Measurements from ENCODE around the gene DDX51. TPM values are rescaled to one million over a fixed set of nuclear protein-coding genes. Genes with fewer than 3 reads are reported as not detected.

The DDX51 gene
- total RNA-seq, 1 experiment from 2014 or later: 38.1 TPM

DNA sequence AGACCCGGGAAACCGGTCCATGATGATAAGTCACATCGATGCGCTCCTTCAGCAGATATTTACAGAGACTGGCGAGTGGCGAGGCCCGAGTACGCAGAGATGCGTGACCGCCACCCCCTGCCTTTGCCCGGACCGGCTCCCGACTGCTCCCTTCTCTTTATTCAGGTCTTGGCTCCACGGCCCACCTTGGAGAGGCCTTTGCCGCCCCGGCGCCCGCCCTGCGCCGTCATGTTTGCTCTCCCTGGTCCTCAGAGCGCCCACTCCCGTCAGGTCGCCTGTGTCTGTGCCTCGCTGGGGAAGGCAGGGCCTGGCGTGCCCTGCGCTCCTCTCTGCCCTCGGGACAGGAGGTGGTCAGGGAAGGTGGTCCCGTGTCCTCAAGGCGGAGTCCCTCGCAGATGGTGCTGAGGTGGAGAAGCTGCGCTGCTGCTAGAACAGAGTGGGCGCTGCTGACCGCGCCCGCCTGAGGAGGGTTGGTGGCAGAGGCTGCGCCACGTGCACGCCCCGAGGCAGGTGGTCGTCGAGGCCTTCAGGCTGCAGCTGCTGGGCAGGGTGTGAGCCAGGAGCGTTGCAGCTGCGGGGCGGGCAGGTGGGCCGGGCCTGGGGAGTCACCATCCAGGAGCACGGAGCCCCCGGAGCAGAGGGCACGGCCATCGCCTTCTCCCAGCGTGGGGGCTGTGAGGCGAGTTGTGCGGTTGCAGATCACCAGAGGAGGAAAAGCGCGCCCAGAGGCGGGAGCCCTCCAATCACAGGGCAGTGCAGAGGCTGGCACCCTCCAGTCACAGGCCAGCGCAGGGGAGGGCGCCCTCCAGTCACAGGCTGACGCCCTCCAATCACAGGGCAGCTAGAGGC lies 27.2 kb downstream of the DDX51 start:
- Histone ChIP-seq H3K36me3 (ENCODE audit: control insufficient read depth in 1 of 2, insufficient read depth in 2 of 2, low read length in 2 of 2) (peaks cover 4 to 8% of the 10 kb centered on the region in 2 experiments; a peak in 2 of 4 replicates), H4K20me1 (ENCODE audit: insufficient read depth) (no peaks in the 10 kb centered on the region), H3K9me2 (ENCODE audit: insufficient read depth) (no peaks in the 10 kb centered on the region), H3K79me2 (ENCODE audit: insufficient read depth, low read length) (no peaks in the 10 kb centered on the region), H3K4me3 (replicated peaks in 1 of 2; ENCODE audit: low read depth in 1 of 2, low read length in 2 of 2) (no peak overlapping the region), H3K9me3 (ENCODE audit: control insufficient read depth in 1 of 2, insufficient read depth in 1 of 2, low read depth in 1 of 2, low read length in 2 of 2) (no peaks in the 10 kb centered on the region), H3K9ac (ENCODE audit: low read length) (no peak overlapping the region), H3K27me3 (ENCODE audit: insufficient read depth, low read length) (no peaks in the 10 kb centered on the region), H3K4me2 (ENCODE audit: low read length) (no peak overlapping the region), H2AFZ (ENCODE audit: low read depth, low read length, poor library complexity, severe bottlenecking) (no peak overlapping the region), H3K27ac (ENCODE audit: low read depth, low read length) (no peak overlapping the region), H3K4me1 (ENCODE audit: control insufficient read depth in 1 of 2, insufficient read depth in 2 of 2, low read length in 2 of 2) (no peaks in the 10 kb centered on the region)
- DNase-seq (ENCODE audit: low read depth, low spot score): no peak
- CTCF ChIA-PET: no interaction called here
- POLR2A ChIA-PET: no interaction called here
- ATAC-seq: no peak
- RAD21 ChIA-PET (ENCODE audit: low non-redundant PET in 1 of 2, low total read pairs in 2 of 2, uncharacterized antibody in 2 of 2, unreplicated experiment in 2 of 2): no interaction called here
- intact Hi-C loops (cut with micrococcal nuclease): no loop called here
- no TSS peak for BruUV-seq (replicated peaks)
- TF ChIP-seq EGR1 (IDR thresholded peaks at IDR 0.05; ENCODE audit: low read depth) (no peak), JUND (IDR thresholded peaks at IDR 0.05) (no peak)

DNA sequence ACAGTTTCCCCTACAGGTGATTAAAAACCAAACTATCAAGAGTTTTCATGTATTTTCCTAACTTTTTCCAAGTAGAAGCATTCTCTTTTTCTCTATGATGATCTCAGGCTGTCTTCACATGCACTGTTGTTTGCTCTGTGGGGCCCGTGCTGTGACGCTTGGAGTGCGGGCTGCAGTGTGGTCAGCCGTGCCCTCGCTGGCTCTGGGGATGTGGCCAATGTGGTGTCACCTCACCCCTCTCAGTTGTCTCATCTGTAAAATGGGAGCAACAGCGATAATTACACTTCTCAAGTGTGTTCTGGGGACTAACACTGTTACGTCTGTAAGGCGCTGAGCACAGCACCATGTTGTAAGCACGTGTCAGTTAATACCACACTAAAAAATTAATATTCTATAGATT lies 28.6 kb downstream of the DDX51 start:
- intact Hi-C loops (cut with micrococcal nuclease): no loop called here
- Histone ChIP-seq H3K4me1 (ENCODE audit: control insufficient read depth in 1 of 2, insufficient read depth in 2 of 2, low read length in 2 of 2) (no peaks in the 10 kb centered on the region), H4K20me1 (ENCODE audit: insufficient read depth) (no peaks in the 10 kb centered on the region), H3K36me3 (ENCODE audit: control insufficient read depth in 1 of 2, insufficient read depth in 2 of 2, low read length in 2 of 2) (peaks cover 4 to 11% of the 10 kb centered on the region in 2 experiments; a peak in 2 of 4 replicates), H3K27me3 (ENCODE audit: insufficient read depth, low read length) (no peaks in the 10 kb centered on the region), H3K9ac (ENCODE audit: low read length) (no peak overlapping the region), H2AFZ (ENCODE audit: low read depth, low read length, poor library complexity, severe bottlenecking) (no peak overlapping the region), H3K4me3 (replicated peaks in 1 of 2; ENCODE audit: low read depth in 1 of 2, low read length in 2 of 2) (no peak overlapping the region), H3K79me2 (ENCODE audit: insufficient read depth, low read length) (no peaks in the 10 kb centered on the region), H3K4me2 (ENCODE audit: low read length) (no peak overlapping the region), H3K9me3 (ENCODE audit: control insufficient read depth in 1 of 2, insufficient read depth in 1 of 2, low read depth in 1 of 2, low read length in 2 of 2) (no peaks in the 10 kb centered on the region), H3K9me2 (ENCODE audit: insufficient read depth) (no peaks in the 10 kb centered on the region), H3K27ac (ENCODE audit: low read depth, low read length) (no peak overlapping the region)
- ChIA-PET RAD21 (ENCODE audit: low non-redundant PET in 1 of 2, low total read pairs in 2 of 2, uncharacterized antibody in 2 of 2, unreplicated experiment in 2 of 2) (no interaction called here), POLR2A (no interaction called here), CTCF (no interaction called here)
- TF ChIP-seq SP1 (IDR thresholded peaks at IDR 0.05; ENCODE audit: low read depth): no peak
- no peak for TF ChIP-seq FOSL1 (IDR thresholded peaks at IDR 0.05; ENCODE audit: low read depth)
- TF ChIP-seq CEBPB (IDR thresholded peaks at IDR 0.05; ENCODE audit: low read depth): no peak
- TF ChIP-seq, protein P1, sequence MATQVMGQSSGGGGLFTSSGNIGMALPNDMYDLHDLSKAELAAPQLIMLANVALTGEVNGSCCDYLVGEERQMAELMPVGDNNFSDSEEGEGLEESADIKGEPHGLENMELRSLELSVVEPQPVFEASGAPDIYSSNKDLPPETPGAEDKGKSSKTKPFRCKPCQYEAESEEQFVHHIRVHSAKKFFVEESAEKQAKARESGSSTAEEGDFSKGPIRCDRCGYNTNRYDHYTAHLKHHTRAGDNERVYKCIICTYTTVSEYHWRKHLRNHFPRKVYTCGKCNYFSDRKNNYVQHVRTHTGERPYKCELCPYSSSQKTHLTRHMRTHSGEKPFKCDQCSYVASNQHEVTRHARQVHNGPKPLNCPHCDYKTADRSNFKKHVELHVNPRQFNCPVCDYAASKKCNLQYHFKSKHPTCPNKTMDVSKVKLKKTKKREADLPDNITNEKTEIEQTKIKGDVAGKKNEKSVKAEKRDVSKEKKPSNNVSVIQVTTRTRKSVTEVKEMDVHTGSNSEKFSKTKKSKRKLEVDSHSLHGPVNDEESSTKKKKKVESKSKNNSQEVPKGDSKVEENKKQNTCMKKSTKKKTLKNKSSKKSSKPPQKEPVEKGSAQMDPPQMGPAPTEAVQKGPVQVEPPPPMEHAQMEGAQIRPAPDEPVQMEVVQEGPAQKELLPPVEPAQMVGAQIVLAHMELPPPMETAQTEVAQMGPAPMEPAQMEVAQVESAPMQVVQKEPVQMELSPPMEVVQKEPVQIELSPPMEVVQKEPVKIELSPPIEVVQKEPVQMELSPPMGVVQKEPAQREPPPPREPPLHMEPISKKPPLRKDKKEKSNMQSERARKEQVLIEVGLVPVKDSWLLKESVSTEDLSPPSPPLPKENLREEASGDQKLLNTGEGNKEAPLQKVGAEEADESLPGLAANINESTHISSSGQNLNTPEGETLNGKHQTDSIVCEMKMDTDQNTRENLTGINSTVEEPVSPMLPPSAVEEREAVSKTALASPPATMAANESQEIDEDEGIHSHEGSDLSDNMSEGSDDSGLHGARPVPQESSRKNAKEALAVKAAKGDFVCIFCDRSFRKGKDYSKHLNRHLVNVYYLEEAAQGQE (IDR thresholded peaks at IDR 0.05; ENCODE audit: low read depth): no peak
- TF ChIP-seq JUND (IDR thresholded peaks at IDR 0.05): no peak
- TF ChIP-seq, protein P2, sequence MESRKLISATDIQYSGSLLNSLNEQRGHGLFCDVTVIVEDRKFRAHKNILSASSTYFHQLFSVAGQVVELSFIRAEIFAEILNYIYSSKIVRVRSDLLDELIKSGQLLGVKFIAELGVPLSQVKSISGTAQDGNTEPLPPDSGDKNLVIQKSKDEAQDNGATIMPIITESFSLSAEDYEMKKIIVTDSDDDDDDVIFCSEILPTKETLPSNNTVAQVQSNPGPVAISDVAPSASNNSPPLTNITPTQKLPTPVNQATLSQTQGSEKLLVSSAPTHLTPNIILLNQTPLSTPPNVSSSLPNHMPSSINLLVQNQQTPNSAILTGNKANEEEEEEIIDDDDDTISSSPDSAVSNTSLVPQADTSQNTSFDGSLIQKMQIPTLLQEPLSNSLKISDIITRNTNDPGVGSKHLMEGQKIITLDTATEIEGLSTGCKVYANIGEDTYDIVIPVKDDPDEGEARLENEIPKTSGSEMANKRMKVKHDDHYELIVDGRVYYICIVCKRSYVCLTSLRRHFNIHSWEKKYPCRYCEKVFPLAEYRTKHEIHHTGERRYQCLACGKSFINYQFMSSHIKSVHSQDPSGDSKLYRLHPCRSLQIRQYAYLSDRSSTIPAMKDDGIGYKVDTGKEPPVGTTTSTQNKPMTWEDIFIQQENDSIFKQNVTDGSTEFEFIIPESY (IDR thresholded peaks at IDR 0.05; ENCODE audit: extremely low read depth, insufficient replicate concordance, low read length): no peak
- no peak for TF ChIP-seq EZH2 (IDR thresholded peaks at IDR 0.05)
- no peak for TF ChIP-seq ZFX (IDR thresholded peaks at IDR 0.05)
- no peak for TF ChIP-seq CBX3 (IDR thresholded peaks at IDR 0.05; ENCODE audit: low read depth)
- no TSS peak for BruUV-seq (replicated peaks)
- no peak for DNase-seq (ENCODE audit: low read depth, low spot score)
- no peak for ATAC-seq

Measured in HCT116 (cell line).